ENCODE measurements around the gene UQCC2. TPM values are rescaled to one million over a fixed set of nuclear protein-coding genes. Genes with fewer than 3 reads are reported as not detected.

The UQCC2 gene
- total and polyA plus RNA-seq, 3 donors from 2014 or later = 18.1 to 119 (median 36.2) TPM

- no peak overlapping the region for H3K27ac ChIP-seq
- no peaks in the 10 kb centered on the region for H3K9me3 ChIP-seq
- H3K27me3 ChIP-seq = no peaks in the 10 kb centered on the region
- no peak for DNase-seq
- H3K36me3 ChIP-seq (ENCODE audit: low read depth, missing control alignments) = no peaks in the 10 kb centered on the region
- no peak for TF ChIP-seq CTCF (IDR thresholded peaks at IDR 0.05)
- no peak for TF ChIP-seq POLR2A (IDR thresholded peaks at IDR 0.05)
- intact Hi-C loops (cut with DNase I; ENCODE audit: low total_unique reads) = no loop called here
- H3K4me1 ChIP-seq = peaks cover 8% of the 10 kb centered on the region
- 94% methylated on average over 22 to 24 of the region's 24 CpGs for WGBS, 2 donors
- H3K4me3 ChIP-seq = no peak overlapping the region
These were observed 33.1 kb downstream of the UQCC2 start for GRCh38 chr6:33678233-33678931.

GRCh38 chr6:33677689-33678088 is 33.8 kb downstream of the UQCC2 start:
- WGBS, 2 donors = 87 to 91% methylated on average over 2 of the region's 2 CpGs
- Histone ChIP-seq H3K9me3 (no peaks in the 10 kb centered on the region), H3K27ac (no peak overlapping the region), H3K4me3 (no peak overlapping the region), H3K4me1 (peaks cover 1% of the 10 kb centered on the region), H3K36me3 (ENCODE audit: low read depth, missing control alignments) (no peaks in the 10 kb centered on the region), H3K27me3 (no peaks in the 10 kb centered on the region)
- no peak for DNase-seq
- intact Hi-C loops (cut with DNase I; ENCODE audit: low total_unique reads) = no loop called here
- TF ChIP-seq POLR2A (IDR thresholded peaks at IDR 0.05) = no peak
- no peak for TF ChIP-seq CTCF (IDR thresholded peaks at IDR 0.05)

- H3K36me3 ChIP-seq (ENCODE audit: low read depth, missing control alignments) = no peaks in the 10 kb centered on the region
- WGBS, 2 donors = 80 to 85% methylated on average over 8 of the region's 8 CpGs
- no peak for DNase-seq
- no peak overlapping the region for H3K27ac ChIP-seq
- no peak overlapping the region for H3K4me3 ChIP-seq
- no peaks in the 10 kb centered on the region for H3K9me3 ChIP-seq
- intact Hi-C loops (cut with DNase I; ENCODE audit: low total_unique reads) = no loop called here
- no peaks in the 10 kb centered on the region for H3K27me3 ChIP-seq
- TF ChIP-seq CTCF (IDR thresholded peaks at IDR 0.05) (no peak), POLR2A (IDR thresholded peaks at IDR 0.05) (no peak)
- H3K4me1 ChIP-seq = no peaks in the 10 kb centered on the region
These were observed 34.3 kb downstream of the UQCC2 start for GRCh38 chr6:33677143-33677660.

- no peaks in the 10 kb centered on the region for H3K4me1 ChIP-seq
- no peaks in the 10 kb centered on the region for H3K36me3 ChIP-seq (ENCODE audit: low read depth, missing control alignments)
- H3K4me3 ChIP-seq = no peak overlapping the region
- no peaks in the 10 kb centered on the region for H3K27me3 ChIP-seq
- TF ChIP-seq POLR2A (IDR thresholded peaks at IDR 0.05) = no peak
- no peak for TF ChIP-seq CTCF (IDR thresholded peaks at IDR 0.05)
- intact Hi-C loops (cut with DNase I; ENCODE audit: low total_unique reads) = no loop called here
- WGBS, 2 donors = 85 to 91% methylated on average over 13 to 15 of the region's 15 CpGs
- no peak for DNase-seq
- H3K27ac ChIP-seq = no peak overlapping the region
- no peaks in the 10 kb centered on the region for H3K9me3 ChIP-seq
These were observed 34.9 kb downstream of the UQCC2 start for GRCh38 chr6:33676416-33677142.

Data from testis (tissue), 3 donors.